ENCODE data around the gene KDM4C. TPM values are rescaled to one million over a fixed set of nuclear protein-coding genes. Genes with fewer than 3 reads are reported as not detected.

KDM4C gene
- total and polyA plus RNA-seq, 12 donors = 6.1 to 18.2 (median 14.6) TPM

DNA sequence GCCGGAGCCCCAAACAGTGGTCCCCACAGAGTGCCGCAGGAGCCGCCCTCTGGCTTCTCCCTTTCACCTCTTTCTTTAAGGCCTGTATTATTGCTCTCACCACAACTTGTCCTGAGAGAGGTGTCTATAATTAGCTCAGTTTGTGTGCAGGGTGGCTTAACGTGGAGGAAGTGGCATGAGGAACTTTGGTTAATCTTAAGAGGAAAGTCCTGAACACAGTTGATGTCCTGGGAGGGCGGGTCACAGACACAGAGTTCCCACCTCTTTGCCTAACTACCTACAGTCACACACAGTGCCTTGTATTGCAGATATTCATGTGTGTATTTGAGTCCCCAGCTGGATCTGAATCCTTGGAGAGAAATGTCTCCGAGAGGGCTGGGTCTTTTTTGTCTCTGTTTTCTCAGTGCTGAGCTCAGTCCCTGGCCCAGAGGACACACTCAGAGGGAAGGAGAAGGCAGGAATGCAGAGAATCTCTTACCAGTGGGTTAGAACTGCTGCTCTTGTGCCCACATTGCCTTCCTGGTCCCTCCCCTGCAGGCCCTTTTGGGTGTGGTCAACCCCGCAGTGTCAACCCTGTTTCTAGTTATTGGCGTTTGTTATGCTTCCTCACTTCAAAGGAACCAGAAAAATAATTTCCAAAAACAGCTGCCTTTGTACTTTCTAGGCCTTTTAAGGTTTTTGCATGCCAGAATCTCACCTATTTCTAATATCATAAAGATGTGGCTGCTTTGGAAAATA, 392.5 kb downstream of the KDM4C start:
- ATAC-seq = peak in 1 of 8 donors; percentile 55
- intact Hi-C loops (cut with DNase I) = no loop called here
- DNase-seq = no peak
- Histone ChIP-seq H3K4me1 (peaks cover 0 to 74% (median 32%) of the 10 kb centered on the region in 9 donors), H3K27me3 (no peaks in the 10 kb centered on the region), H3K4me3 (no peak overlapping the region), H3K9me3 (no peaks in the 10 kb centered on the region), H3K27ac (peak overlapping the region in 1 of 10 donors; percentile 34), H3K36me3 (peaks cover 0 to 8% (median 0%) of the 10 kb centered on the region in 9 donors)
- TF ChIP-seq, protein P1, sequence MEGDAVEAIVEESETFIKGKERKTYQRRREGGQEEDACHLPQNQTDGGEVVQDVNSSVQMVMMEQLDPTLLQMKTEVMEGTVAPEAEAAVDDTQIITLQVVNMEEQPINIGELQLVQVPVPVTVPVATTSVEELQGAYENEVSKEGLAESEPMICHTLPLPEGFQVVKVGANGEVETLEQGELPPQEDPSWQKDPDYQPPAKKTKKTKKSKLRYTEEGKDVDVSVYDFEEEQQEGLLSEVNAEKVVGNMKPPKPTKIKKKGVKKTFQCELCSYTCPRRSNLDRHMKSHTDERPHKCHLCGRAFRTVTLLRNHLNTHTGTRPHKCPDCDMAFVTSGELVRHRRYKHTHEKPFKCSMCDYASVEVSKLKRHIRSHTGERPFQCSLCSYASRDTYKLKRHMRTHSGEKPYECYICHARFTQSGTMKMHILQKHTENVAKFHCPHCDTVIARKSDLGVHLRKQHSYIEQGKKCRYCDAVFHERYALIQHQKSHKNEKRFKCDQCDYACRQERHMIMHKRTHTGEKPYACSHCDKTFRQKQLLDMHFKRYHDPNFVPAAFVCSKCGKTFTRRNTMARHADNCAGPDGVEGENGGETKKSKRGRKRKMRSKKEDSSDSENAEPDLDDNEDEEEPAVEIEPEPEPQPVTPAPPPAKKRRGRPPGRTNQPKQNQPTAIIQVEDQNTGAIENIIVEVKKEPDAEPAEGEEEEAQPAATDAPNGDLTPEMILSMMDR (IDR thresholded peaks at IDR 0.05) = no peak
- WGBS, 2 donors = 71 to 80% methylated on average over 8 of the region's 8 CpGs

DNA sequence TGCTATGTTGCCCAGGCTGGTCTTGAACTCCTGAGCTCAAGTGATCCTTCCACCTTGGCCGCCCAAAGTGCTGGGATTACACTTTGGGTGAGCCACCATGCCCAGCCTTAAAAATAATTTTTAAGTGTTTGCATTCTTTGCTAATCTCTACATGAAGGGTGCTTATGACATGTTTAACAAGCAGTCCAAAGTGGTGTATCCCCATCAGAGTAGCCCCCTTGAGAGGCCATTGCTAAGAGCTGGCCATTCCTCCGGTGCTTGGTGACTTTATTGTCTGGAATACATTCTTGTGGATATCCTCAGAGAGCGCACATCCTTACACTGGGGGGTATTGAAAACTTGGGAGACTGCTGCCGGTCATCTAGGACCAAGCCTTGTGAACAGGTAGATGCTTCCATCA, 395.4 kb downstream of the KDM4C start:
- peaks cover 0 to 9% (median 0%) of the 10 kb centered on the region in 11 donors for H3K9me3 ChIP-seq
- H3K27me3 ChIP-seq = no peaks in the 10 kb centered on the region
- peaks cover 0 to 51% (median 20%) of the 10 kb centered on the region in 9 donors for H3K4me1 ChIP-seq
- peaks cover 0 to 4% (median 0%) of the 10 kb centered on the region in 9 donors for H3K36me3 ChIP-seq
- H3K27ac ChIP-seq = no peak overlapping the region
- H3K4me3 ChIP-seq = no peak overlapping the region
- 71 to 86% methylated on average over 4 of the region's 4 CpGs for WGBS, 2 donors
- TF ChIP-seq, protein P1 (IDR thresholded peaks at IDR 0.05) = no peak
- DNase-seq = no peak
- ATAC-seq = no peak
- intact Hi-C loops (cut with DNase I) = no loop called here

DNA sequence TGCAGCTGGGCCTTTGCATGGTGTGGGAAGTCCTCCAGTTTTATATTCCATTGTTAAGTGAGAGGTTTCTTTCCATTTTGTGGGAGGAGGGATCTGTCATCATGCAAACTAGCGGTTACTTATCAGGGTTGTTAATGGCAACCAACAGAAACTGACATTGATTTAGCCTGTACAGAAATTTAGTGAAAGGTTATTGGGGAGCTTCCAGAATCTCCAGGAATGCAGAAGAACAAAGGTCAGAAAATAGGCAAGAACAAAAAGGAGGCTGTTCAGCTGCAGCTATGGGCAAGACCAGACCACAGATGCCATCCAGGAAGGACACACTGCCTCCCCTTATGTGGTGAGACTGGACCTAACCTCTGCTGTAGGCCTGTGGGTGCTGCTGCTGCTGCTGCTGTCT, 395.8 kb downstream of the KDM4C start:
- ATAC-seq (peak in 5 of 8 donors; percentile 5 to 47 (median 33)), DNase-seq (no peak)
- TF ChIP-seq, protein P1 (IDR thresholded peaks at IDR 0.05) = no peak
- no peak overlapping the region for H3K27ac ChIP-seq
- peaks cover 0 to 9% (median 0%) of the 10 kb centered on the region in 11 donors for H3K9me3 ChIP-seq
- H3K4me1 ChIP-seq = peaks cover 0 to 46% (median 18%) of the 10 kb centered on the region in 9 donors
- 43 to 54% methylated on average over 1 of the region's 1 CpG for WGBS, 2 donors
- peaks cover 0 to 4% (median 0%) of the 10 kb centered on the region in 9 donors for H3K36me3 ChIP-seq
- no peak overlapping the region for H3K4me3 ChIP-seq
- no peaks in the 10 kb centered on the region for H3K27me3 ChIP-seq
- intact Hi-C loops (cut with DNase I) = no loop called here

DNA sequence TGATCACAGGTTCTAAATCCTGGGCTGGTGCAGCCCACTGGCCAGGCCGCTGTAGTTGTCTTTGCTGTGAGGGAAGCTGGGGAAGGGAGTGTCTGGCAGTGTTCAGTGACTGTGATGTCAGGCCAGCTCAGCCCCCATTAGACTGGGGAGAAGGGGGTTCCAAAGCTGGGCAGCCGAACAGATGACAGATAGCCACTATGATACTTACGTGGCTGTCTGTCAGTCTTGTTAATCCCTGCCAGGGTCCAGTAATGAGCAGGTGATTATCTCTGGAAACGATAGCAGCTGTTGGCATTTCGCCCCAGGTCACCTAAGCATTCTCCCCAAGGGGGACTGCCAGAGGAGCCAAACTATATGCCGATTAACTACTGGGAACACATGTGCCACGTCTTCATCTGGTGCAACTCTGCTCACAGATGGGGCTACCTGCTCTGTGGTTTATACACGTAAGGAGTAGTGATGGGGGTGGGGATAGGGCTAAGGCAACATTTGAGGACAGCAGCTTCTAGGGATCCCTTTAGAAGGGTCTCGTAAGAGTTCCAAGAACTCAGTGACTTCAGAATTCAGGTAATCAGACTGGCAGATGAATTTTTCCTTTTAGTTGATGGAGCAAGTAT, 396.3 kb downstream of the KDM4C start:
- intact Hi-C loops (cut with DNase I) = no loop called here
- TF ChIP-seq, protein P1 (IDR thresholded peaks at IDR 0.05) = no peak
- Histone ChIP-seq H3K27ac (no peak overlapping the region), H3K27me3 (no peaks in the 10 kb centered on the region), H3K9me3 (peaks cover 0 to 9% (median 0%) of the 10 kb centered on the region in 11 donors), H3K36me3 (no peaks in the 10 kb centered on the region), H3K4me3 (no peak overlapping the region), H3K4me1 (peaks cover 0 to 41% (median 16%) of the 10 kb centered on the region in 9 donors)
- DNase-seq (no peak), ATAC-seq (peak in 5 of 8 donors; percentile 19 to 60 (median 39))
- 57 to 64% methylated on average over 9 of the region's 9 CpGs for WGBS, 2 donors
